Stimulated activated CD4-positive, alpha-beta T cell treated with anti-CD3 and anti-CD28 coated beads, TNF-alpha, amount 100 ng/mL, for 48 hours (primary cell): ENCODE results near the gene ZNF2.

Experiments
- DNase-seq, 3 donors: peaks; one replicate each; pipeline ENCODE4 v3.0.0-alpha.2; 2020; ENCODE audit warnings: low read depth in 3 of 3

The ZNF2 gene

DNA sequence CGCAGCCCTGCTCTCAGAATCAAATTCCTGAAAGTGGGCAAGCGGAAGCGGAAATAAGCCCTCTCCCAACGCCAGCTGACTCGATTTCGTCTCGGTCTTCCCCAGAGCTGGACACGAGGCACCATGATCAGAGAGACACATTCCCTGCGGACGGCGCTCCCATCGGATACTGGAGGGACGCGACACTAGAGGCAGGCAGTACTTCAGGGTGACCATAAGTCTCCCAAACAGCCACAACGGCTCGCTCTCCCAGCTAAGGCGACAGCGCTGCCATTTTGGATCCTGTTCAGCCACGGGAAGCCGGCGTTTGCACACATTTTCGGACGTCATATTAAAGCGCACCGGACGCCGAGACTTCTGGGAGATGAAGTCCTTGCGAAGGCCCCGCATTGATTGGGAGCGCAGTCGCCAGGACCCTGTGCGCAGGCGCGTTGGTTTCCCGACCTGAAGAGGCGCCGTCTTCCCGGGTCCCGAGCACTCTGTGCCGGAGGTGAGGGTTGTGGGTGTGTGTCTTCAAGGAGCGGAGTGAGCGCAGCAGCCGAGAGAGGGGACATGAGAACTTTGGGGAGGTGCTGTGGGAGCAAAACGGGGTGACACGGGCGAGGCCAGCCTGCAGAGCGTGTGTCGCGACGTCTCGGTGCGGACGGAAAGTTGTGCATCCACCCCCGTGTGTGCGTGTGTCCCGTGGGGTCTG lies at the start of gene ZNF2:
Gene ZNF2, plus strand, starts transcription at position 439 of the 694 bp plus-strand sequence. CDS start 10,418 bp downstream, outside the sequence.
- peak; percentile 92 to 96 (median 94) for DNase-seq

DNA sequence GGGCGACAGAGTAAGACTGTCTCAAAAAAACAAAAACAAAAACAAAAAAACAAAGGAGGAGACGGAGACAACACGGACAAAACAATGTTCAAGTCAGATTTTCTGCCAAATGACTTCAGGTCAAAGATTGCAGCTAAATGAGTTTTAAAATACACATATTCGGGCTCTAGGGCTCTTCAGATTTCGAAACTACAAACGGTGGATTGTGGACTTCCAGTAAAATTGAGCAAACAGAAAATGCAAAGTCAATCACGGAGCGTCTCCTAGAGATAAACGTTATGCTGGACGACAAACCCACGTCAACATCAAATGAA lies 44.6 kb upstream of the ZNF2 start:
- DNase-seq: no peak

DNA sequence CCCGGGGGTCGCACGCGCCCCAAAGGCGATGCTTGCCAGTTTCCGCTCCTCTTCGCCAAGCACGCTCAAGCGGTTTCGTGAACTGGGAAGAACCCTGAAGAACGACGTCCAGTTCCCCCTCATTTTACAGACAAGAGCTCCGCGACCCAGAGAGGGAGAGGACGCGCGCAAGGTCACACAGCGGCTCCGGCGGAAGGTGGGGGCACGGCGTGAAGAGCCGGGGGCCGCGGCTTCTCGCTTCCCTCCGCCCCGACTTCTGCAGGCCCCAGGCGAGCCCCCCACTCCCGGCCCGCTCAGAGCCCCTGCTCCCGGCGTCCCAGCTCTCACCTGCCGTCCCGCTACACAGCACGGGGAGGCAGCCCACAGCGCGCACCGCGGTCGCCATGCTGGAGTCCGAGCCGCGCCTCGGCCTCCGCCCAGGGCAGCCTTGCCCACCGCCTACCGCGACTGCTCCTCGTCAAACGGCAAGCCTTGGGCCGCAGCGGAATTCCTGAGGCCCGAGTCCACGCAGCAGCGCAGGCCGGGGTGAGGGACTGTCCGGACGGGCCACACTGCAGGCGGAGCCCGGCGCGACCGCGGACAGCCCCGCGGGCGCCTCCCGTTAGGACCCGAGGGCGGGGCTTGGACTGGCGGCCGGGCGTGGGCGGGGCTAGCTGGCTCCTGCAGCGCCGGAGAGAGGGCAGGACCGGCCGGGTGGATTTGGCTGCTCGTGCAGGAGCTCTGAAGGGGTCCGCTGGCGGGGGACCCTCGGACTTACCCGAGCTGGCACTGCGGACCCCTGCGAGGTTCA lies 44.0 kb upstream of the ZNF2 start, which contains the start of gene MRPS5:
Gene MRPS5, minus strand, starts transcription at position 402 of the 790 bp plus-strand sequence. Its CDS starts 17 bp downstream, at position 385.
- peak; percentile 75 to 95 (median 84) for DNase-seq

DNA sequence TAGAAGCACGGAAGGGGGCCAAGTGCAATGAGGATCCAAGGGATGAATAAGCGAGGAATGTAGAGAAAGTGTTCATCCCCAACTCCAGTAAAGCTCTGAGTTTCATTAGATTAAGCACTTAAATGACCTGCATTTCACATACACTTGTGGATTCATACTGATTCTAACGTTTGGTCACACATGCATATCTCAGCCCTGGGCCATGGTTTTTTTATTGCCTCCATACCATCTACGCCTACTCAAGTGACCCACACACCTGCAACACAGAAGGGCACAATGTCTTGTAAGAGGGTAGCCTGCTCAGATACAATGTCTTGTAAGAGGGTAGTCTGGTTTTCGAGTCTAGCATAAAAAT lies 43.4 kb upstream of the ZNF2 start:
- no peak for DNase-seq

DNA sequence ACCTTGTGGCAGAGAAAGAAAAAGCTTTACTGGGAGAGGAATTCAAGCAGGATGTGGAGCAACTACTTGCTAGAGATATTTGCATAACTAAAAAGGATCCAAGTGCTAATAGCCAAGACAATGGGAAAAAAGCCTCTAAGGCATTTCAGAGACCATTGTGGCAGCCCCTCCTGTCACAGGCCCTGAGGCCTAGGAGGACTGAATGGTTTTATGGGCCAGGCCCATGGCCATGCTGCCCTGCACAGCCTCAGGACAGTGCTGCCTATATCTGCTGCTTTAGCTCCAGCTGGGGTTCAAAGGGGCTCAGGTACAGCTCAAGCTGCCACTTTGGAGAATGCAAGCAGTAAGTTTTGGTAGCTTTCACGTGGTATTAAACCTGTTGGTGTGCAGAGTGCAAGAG lies 26.9 kb upstream of the ZNF2 start:
- no peak for DNase-seq

DNA sequence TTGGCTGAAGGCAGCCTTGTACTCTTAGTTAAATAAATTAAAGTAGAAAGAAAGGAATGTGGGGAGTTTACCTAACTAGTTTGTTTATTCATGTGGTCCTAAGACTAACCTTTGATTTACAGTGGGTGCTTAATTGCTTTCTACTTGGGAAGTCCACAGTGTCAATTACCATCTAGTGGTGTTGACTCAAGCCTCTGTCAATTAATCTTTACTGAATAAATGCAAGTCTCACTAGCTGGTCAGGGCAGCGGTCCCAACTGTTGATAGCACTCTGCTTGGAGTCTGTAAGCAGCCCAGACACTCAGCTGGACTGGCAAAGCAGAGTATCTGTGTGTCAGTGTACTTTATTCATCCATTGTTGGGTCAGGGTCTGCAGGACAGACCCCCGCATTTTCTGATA lies 21.8 kb upstream of the ZNF2 start:
- no peak for DNase-seq

DNA sequence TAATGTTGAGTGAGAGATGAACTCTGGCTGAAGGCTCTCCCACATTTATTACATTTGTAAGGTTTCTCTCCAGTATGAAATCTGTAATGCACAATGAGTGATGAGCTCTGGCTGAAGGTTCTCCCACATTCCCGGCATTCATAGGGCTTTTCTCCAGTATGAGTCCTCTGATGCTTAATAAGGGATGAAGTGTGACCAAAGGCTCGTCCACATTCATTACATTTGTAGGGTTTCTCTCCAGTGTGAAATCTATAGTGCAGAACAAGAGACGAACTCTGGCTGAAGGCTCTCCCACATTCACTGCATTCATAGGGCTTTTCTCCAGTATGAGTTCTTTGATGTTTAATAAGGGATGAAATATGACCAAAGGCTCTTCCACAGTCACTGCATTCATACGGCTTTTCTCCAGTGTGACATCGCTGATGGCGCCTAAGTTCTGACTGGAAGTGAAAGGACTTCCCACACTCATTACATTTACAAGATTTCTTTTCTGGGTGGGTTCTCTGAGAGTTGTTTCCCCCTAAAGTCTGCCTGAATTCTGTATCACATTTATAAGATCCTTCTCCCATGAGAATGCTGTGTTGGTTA lies 16.1 kb upstream of the ZNF2 start:
- no peak for DNase-seq

DNA sequence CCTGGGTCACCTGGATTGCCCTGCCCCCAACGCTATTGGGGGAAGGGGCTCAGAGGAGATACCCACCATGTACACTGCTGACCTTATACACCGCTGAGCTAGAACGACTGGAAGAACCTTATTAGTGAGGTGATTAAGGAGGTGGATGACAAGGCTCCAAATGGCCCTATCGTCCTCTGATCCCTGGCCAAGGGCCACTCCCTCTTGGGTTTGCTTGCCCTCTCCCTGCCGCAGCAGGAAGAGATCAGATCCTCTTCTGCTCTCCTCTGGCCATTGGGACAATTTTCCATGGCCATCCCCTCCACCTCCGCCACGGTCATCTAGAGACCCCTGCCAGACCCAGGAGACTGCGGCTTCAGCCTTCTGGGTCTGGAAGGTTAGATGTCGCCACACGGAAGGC lies 7.2 kb upstream of the ZNF2 start:
- no peak for DNase-seq

DNA sequence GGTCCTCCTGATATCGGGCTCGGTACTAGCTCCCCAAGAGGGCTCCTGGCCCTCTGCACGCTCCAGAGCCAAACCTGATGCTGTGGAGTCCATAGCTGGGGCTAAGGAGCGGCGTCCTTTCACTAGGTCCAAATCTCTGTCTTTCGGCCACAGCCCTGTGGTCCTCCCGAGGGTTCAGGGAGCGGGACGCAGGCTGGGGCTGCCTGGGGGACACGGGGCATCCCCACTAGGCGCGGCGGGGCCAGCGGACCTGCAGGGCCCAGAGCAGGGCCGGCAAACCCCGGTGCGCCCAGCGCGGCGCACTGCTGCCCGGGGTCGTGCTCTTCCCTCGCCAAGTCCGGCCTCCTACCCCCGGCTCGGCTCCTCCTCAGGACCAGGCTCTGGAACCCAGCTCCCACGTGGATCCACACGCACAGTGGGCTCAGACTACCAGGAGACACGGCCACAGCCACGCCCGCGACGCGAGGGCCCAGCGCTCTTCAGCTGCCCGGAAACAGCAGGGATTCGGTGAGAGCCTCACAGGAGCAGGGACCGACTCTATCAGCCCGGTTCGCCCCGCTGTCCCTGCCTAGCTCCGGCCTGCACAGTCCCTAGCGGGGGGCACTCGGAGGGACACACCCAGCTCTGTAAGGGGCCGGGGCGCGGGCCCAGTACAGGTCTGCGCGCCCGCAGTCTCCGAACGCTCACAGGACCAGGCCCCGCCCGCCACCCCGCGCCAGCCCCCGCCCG lies 6.6 kb upstream of the ZNF2 start:
- DNase-seq: no peak

DNA sequence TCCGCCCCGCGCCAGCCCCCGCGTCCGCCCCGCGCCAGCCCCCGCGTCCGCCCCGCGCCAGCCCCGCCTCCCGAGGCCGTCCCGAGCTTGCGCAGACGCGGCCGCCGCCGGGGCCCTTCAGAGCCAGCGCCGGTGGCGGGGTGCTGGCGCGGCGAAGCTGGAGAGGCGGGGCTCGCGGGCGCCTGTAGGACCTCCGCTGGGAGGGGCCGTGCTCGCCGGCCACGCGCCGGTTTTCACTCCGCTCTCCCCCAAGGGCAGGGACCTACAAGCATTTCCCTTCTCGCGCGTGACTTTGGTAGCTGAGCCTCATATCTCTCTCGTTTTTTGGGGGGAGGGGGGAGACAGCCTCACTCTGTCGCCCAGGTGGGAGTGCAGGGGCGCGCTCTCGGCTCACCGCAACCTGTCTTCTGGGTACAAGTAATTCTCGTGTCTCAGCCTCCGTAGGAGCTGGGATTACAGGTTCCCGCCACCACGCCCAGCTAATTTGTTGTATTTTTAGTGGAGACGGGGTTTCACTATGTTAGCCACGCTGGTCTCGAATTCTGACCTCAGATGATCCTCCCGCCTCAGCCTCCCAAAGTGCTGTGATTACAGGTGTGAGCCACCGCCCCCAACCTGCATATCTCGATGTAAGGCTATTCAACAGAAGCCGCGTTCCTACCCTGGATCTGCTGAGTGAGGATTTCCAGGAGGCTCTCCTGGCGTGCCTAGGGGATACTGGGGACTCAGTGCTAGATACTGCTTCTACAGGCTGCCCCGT lies 5.7 kb upstream of the ZNF2 start, which contains the start of gene ZNF514:
Gene ZNF514, minus strand, starts transcription at position 159 of the 760 bp plus-strand sequence. CDS start 6,595 bp downstream, outside the sequence.
- DNase-seq: peak; percentile 47 to 63 (median 48)

DNA sequence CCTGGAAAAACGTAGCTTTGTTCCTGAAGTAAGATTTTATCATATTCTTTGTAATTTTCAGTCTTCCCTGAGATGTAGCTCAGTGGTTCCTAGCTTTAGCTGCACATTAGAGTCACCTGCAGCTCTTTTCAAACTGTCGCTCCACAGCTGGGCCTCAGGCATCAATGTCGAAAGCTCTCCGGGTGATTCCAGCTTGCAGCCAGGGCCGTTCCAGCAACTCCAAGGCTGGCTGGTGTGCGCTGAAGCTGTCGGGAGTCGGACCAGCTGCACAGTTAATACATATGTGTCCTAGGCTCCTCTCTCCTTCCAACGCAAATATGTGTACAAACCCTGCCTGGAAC lies 609 bp upstream of the ZNF2 start:
- no peak for DNase-seq

DNA sequence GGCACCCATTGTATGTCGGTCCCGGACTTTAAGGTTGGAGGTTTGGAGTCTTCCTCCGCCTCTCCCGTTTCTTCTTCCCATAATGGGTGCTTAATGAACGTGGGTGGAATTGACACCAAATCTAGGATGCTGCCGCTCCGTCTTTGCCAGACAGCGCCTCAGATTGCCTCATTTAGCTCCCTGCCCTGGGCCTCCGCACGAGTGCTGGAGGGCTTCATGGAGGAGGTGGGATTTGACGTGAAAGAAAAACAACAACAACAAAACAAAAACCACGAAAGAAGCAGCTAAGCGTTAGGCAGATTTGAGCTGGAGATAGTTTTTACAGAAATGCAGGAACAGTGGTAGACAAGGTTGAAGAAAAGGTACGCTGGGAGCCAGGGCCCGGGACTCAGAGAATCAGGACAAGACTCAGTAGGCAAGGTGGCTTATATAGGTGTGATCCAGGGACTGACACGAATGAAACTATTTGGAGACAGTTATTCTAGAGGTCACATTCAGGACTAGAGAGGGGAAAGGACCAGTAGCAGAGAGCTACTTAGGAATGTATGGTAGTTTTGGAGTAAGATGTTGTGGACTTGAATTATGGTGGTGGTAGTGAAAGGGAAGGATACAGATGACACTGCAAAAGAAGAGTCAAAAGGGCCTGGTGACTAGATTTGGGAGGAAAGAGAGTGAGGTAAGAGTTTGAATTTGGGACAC lies 605 bp downstream of the ZNF2 start:
- no peak for DNase-seq

DNA sequence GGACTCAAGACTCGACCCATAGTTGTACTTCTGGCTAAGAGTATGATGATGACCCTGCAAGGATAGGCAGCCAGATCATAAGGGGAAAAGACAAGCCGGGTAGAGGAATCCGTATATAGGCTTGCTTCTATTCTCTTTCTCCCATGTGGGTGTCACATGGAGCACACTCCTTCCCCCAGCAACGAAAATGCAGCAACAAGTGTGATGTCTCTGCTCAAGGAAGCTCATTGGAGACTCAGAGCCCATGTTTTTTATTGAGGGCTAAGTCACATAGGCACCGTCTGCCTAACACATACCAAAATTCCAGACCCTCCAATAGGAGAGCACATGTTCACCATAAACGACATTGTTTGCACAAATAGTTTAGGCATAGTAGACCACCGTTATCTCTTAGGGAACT lies 6.3 kb downstream of the ZNF2 start:
- DNase-seq: no peak

DNA sequence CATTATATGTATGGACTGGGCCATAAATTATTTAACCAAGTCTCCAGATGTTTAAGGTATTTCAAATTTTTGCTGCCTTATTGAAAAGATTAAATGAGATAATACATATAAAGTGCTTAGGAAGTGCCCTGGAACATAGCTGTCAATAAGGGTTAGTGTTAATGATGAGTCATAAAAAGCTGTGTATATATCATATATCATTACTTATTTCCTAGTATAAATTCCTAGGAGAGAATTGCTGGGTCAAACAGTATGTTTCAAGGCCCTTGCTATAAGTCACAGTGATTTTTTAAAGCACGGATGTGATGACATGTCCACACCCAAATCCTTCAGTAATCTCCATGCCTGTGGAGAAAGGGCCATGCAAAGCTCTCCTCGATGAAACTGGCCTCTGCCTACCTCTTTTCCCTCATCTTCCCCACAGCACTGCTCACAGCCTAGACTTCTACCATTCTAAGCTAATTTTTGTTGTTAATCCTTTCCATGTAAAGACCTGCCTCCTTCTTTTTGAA lies 8.5 kb downstream of the ZNF2 start:
- DNase-seq: no peak

DNA sequence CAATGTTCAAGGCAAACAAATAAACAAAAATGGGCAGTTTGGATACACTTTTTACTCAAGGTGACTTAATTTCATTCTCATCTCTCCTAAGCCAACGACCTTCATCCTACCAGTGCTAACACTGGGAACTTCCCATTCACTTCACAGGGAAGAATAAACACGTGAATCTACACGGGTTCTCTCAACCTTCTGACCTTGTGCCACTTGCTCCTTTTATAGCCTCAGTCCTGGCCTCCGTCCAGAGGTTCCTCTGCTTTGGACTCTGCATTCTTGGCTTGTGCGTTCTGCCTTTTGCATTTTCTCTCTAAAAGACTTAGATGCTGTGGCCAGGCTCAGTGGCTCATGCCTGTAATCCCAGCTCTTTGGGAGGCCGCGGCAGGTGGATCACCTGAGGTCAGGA lies 13.8 kb downstream of the ZNF2 start:
- DNase-seq: no peak

DNA sequence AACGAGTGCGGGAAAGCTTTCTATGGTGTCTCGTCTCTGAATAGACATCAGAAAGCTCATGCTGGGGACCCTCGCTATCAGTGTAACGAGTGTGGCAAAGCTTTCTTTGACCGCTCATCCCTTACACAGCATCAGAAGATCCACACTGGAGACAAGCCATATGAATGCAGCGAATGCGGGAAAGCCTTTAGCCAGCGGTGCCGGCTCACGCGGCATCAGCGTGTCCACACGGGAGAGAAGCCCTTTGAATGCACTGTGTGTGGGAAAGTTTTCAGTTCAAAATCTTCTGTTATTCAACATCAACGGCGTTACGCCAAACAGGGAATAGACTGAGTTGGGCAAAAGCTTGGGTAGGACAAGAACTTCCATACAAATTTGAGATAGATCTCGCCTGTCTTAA lies 16.2 kb downstream of the ZNF2 start:
- DNase-seq: no peak

DNA sequence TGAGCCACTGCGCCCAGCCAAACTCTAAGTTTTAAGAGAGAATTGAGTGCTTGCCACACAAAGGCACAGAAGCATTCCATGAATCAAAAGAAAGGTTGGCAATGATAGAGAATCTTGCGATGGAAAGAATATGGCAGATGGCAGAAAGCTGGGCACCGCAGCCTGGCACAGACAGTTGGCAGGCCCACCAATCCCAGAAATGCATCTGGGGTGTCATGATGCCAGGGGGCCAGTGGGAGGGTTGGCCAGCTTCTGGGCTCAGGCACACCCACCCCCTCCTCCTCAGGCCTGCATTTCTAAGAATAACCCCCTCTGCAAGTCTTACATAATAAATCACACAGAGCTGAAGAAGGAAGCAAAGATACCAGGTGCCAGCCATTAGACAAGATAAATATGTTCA lies 19.6 kb downstream of the ZNF2 start:
- no peak for DNase-seq

DNA sequence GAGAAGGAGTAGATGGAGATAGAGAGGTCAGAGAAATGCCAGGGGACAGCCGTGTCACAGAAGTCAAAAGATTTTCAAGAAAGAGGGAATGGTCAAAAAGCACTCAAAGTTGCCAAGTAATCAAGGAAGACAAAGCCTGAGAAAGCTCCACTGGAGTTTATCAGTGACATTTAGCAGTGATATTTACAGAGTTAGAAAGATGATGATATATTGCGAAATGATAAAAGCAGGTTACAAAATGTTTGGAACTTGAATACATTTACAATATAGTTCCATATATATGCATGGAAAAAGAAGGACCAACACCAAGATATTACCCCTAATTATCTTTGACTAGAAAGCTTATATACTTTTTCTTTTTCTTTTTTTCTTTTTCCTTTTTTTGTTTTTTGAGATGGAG lies 20.4 kb downstream of the ZNF2 start:
- no peak for DNase-seq

DNA sequence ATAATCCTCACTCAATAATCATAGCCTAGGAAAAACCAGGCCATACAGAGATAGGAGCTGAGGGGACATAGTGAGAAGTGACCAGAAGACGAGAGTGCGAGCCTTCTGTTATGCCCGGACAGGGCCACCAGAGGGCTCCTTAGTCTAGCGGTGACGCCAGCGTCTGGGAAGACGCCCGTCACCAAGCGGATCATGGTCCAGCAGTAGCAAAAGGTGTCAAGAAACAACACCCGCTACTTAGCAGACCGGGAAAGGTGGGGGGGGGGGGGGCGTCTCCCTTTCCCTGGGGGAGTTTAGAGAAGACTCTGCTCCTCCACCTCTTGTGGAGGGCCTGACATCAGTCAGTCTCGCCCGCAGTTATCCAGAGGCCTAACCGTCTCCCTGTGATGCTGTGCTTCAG lies 27.3 kb downstream of the ZNF2 start:
- peak; percentile 17 to 38 (median 29) for DNase-seq

DNA sequence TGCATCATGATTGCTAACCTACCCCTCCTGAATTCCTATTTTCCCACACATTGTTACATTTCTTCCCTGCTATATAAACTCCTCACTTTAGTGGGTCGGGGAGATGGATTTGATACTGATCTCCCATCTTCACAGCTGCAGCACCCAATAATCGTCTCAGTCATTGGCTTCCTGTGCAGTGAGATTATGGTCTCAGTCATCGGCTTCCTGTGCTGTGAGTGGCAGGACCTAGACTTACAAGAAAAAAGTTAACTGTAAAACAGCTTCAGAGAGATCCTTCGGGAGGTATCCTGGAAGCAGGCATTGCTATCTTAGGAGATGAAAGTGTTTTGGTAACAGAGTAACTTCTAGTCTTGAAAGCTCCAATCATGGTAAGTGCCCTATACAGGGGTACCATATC lies 38.3 kb downstream of the ZNF2 start:
- DNase-seq: no peak

DNA sequence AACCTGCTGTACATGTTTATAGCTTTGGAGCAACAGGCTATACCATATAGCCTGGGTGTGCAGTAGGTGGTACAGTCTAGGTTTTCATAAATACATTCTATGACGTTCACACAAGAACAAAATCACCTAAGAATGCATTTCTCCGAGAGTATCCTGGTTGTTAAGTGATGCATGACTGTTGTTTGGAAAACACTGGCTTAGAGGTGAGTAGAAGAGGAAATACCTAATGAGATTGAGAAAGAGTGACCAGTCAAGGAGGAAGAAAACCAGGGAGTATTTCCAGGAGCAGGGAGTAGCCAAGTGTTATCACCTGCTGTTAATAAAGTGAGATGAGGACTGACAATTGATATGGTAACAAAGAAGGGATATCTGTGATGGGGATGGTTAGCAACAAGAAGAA lies 38.8 kb downstream of the ZNF2 start:
- no peak for DNase-seq
